ENCODE measurements around the gene MED27. TPM values are rescaled to one million over a fixed set of nuclear protein-coding genes. Genes with fewer than 3 reads are reported as not detected.
"Not testable (repeated sequence)": the region's sequence is repeated elsewhere in the genome, so short reads cannot be mapped to it uniquely, and the experiment has no call there.

MED27 gene
- total RNA-seq, 1 donor from 2014 or later: 15.7 TPM

- no peak for DNase-seq
- intact Hi-C loops (cut with DNase I): no loop called here
- H3K4me1 ChIP-seq: no peaks in the 10 kb centered on the region
These were observed 18.1 kb downstream of the MED27 start for GRCh38 chr9:132061526-132061925.

GRCh38 chr9:132059361-132059760, 20.3 kb downstream of the MED27 start:
- Histone ChIP-seq H3K9me3 (no peaks in the 10 kb centered on the region), H3K4me3 (no peak overlapping the region), H3K27me3 (ENCODE audit: low read depth) (no peaks in the 10 kb centered on the region), H3K27ac (no peak overlapping the region), H3K4me1 (no peaks in the 10 kb centered on the region), H3K36me3 (peaks cover 10% of the 10 kb centered on the region)
- no peak for TF ChIP-seq CTCF (IDR thresholded peaks at IDR 0.05)
- ATAC-seq: no peak
- intact Hi-C loops (cut with DNase I): no loop called here
- no peak for DNase-seq

More at GRCh38 chr9:132061526-132061925, 18.1 kb downstream of the MED27 start:
- no peaks in the 10 kb centered on the region for H3K27me3 ChIP-seq (ENCODE audit: low read depth)
- peaks cover 20% of the 10 kb centered on the region for H3K36me3 ChIP-seq
- no peaks in the 10 kb centered on the region for H3K9me3 ChIP-seq
- no peak overlapping the region for H3K27ac ChIP-seq
- no peak for TF ChIP-seq CTCF (IDR thresholded peaks at IDR 0.05)
- H3K4me3 ChIP-seq: no peak overlapping the region
- ATAC-seq: no peak

GRCh38 chr9:132058226-132058625, 21.4 kb downstream of the MED27 start:
- H3K27me3 ChIP-seq (ENCODE audit: low read depth); H3K4me1 ChIP-seq; H3K9me3 ChIP-seq; H3K27ac ChIP-seq; H3K4me3 ChIP-seq; ATAC-seq; intact Hi-C loops (cut with DNase I); DNase-seq: not testable (repeated sequence)
- peaks cover 10% of the 10 kb centered on the region for H3K36me3 ChIP-seq

- intact Hi-C loops (cut with DNase I): no loop called here
- TF ChIP-seq CTCF (IDR thresholded peaks at IDR 0.05): no peak
- ATAC-seq (no peak), DNase-seq (no peak)
- Histone ChIP-seq H3K36me3 (peaks cover 10% of the 10 kb centered on the region), H3K27me3 (ENCODE audit: low read depth) (no peaks in the 10 kb centered on the region), H3K4me1 (no peaks in the 10 kb centered on the region), H3K9me3 (no peaks in the 10 kb centered on the region), H3K4me3 (no peak overlapping the region), H3K27ac (no peak overlapping the region)
These were observed 22.7 kb downstream of the MED27 start for GRCh38 chr9:132056717-132057560.

- Histone ChIP-seq H3K4me1 (no peaks in the 10 kb centered on the region), H3K36me3 (peaks cover 10% of the 10 kb centered on the region), H3K27ac (no peak overlapping the region), H3K27me3 (ENCODE audit: low read depth) (no peaks in the 10 kb centered on the region), H3K9me3 (no peaks in the 10 kb centered on the region), H3K4me3 (no peak overlapping the region)
- TF ChIP-seq CTCF (IDR thresholded peaks at IDR 0.05): no peak
- intact Hi-C loops (cut with DNase I): no loop called here
- DNase-seq (no peak), ATAC-seq (no peak)
These were observed 23.9 kb downstream of the MED27 start for GRCh38 chr9:132055756-132056155.

GRCh38 chr9:132054024-132054423, 25.6 kb downstream of the MED27 start:
- DNase-seq (no peak), ATAC-seq (no peak)
- Histone ChIP-seq H3K9me3 (no peaks in the 10 kb centered on the region), H3K27me3 (ENCODE audit: low read depth) (no peaks in the 10 kb centered on the region), H3K27ac (no peak overlapping the region), H3K36me3 (no peaks in the 10 kb centered on the region), H3K4me1 (no peaks in the 10 kb centered on the region), H3K4me3 (no peak overlapping the region)
- TF ChIP-seq CTCF (IDR thresholded peaks at IDR 0.05): no peak
- intact Hi-C loops (cut with DNase I): no loop called here
